Amniotic epithelial cell (primary cell): ENCODE data around the gene ADAM33.

Experiments used
- DNase-seq: peaks from one replicate; pipeline ENCODE4 v3.0.0-alpha.2; 2010; ENCODE audit warnings: low read depth

ADAM33 gene, protein sequence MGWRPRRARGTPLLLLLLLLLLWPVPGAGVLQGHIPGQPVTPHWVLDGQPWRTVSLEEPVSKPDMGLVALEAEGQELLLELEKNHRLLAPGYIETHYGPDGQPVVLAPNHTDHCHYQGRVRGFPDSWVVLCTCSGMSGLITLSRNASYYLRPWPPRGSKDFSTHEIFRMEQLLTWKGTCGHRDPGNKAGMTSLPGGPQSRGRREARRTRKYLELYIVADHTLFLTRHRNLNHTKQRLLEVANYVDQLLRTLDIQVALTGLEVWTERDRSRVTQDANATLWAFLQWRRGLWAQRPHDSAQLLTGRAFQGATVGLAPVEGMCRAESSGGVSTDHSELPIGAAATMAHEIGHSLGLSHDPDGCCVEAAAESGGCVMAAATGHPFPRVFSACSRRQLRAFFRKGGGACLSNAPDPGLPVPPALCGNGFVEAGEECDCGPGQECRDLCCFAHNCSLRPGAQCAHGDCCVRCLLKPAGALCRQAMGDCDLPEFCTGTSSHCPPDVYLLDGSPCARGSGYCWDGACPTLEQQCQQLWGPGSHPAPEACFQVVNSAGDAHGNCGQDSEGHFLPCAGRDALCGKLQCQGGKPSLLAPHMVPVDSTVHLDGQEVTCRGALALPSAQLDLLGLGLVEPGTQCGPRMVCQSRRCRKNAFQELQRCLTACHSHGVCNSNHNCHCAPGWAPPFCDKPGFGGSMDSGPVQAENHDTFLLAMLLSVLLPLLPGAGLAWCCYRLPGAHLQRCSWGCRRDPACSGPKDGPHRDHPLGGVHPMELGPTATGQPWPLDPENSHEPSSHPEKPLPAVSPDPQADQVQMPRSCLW

DNA sequence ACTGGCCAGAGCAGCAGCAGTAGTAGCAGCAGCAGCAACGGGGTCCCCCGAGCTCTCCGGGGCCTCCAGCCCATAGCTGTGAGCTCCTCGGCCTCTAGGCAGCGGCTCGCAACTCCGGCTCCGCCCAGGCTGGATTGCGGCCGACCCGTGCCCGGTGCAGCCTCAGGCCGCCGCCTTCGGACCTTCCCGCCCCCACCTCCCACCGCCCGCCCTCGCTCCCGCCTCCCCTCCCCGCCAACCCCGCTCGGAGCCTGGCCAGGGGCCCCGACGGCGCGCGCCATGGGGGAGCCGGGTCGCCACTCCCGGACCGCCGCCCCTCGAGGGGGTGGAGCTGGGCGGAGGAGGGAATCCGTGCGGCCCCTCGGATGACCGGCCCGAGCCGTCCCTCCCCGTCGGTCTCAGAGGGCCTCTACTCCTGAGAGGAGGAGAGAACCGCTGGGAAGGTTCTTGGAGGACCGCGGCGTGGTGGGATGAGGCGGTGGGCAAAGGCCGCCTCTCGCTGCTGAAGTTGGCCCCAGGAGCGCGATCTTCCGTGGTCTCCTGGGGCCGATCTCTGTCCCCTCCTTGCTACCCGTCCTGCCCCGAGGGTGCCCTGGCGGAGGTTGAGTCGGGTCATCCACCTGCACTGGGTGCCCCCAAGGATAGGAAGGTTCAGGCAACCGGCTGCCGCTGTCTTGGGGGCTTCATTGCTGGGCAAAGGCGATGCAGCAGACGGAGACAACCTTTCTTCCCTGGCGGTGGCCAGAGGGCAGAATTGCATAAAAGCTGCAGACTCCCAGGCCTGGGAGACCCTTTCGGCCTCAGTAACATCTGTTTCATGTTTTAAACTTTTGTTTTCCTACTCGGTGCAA, at the start of gene ADAM33:
Gene ADAM33, minus strand, starts transcription at position 80 of the 851 bp plus-strand sequence. Its CDS starts 6 bp downstream, at position 74.
- peak; percentile 29 for DNase-seq

DNA sequence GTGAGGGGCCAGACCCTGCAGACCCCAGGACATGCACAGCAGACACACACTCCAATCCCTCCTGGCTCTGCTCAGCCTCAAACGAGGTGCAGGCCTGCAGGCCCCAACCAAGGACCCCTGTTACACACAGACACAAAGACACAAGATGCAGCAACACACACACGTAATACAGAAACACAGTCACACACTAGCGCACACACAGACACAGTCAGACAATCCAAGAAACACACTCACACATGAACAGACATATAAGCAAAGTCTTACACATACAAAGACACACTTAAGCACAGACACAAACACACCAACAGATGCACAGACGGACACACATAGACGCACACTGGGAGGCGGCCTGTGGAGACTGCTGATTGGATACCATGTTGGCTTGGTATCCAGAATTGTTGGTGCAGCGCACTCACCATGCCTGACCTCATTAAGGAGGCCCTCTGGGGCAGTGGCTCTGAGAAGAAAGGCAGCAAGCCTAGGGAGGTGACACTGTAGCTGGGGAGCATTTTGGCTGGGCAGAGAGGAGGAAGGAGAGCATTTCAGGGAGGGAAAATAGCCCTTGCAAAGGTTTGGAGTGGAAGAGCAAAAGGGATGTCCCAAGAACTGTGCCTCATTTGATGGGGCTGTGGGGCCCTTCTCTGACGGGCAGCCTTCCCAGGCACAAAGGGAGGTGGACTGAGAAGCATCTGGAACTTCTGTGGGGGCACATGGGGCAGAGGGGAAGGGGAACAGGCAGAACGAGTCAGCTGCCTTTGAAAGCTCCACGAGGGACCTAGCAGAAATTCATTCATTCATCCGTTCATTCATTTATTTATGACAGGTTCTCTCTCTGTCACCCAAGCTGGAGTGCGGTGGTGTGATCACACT, 49.2 kb upstream of the ADAM33 start:
- no peak for DNase-seq

DNA sequence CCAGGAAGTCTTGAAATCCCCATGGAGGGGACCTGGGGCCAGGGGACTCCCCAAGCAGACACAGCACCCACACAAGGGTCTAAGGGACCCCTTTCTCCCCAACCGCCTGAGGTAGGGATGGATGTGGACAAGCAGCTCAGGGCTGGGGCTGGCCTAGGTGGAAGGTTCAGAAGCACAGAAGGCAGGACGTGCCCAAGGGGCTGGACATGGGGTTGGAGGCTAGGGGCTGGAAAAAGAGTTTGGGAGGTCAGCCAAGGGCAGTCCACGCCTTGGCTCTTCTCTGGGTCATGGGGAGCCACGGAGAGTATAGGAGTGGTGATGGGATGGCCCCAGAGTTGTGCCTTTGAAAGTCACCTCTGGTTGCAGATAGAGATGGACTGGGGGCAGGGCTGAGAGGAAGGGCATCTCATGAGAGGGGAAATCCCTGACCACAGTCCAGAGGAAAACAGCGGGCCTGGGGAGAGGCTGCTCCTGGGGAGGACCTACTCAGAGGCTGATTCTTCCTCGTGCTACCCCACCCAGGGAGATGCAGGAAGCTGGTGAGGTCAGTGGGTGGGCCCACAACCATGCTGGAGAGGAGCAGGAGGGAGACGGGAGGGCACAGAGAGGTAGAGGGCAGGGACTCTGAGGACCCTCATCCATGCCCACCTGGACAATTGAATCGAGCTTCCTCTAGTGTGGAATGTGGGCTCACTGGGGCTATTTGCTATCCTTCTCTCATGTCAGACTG, 48.2 kb upstream of the ADAM33 start:
- no peak for DNase-seq

DNA sequence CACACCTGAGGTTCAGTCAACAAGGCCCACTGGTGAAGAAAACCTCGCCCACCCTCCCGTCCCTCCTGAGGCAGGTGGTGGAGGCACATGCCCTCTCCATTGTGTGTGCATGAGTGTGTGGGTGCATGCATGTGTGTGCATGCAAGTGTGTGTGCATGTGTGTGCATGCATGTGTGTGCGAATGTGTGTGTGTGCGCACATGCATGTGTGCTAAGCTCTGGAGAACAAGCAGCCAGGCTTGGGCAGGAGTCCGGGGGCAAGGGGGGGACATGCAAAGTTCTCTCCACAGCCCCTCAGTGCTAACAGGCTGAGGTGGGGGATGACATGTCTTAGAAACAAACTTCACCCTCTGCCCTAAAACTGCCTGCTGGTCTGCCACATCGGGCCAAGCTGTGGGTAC, 47.6 kb upstream of the ADAM33 start:
- no peak for DNase-seq

DNA sequence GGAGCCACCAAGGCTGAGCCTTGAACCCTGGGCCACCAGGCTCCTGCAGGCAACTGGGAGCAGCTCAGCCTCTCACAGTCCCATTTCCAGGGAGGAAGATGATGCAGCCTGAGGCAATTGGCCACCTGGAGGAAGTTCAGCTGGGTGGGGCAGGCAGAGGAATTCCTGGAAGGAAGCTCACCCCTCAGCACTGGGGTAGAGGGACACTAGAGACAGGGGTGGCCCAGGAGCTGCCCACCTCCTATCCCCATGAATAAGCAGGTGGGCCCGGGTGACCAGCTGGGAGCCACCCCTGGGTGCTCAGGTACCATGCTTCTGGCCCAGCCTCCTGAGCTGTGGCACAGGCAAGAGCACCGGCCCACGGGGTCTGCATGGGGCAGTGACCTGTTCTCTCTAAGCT, 47.1 kb upstream of the ADAM33 start:
- no peak for DNase-seq

DNA sequence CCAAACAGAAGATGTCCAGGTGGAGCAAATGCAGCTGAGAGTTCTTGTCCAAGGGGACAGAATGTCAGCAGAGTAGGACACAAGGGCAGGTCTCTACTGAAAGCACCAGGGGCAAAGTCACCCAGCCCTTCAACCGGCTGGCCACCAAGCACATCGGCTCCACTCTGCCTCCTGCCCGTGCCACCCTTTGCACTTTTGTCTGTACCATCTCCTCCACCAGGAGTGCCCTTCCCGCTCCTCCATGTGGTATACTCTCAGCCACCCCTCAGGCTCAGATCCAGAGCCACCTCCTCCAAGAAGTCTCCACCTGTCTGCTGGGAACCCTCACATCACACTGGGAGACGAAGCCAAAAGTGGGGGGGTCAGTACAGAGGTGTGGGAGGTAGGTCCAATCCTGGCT, 46.5 kb upstream of the ADAM33 start:
- DNase-seq = no peak

DNA sequence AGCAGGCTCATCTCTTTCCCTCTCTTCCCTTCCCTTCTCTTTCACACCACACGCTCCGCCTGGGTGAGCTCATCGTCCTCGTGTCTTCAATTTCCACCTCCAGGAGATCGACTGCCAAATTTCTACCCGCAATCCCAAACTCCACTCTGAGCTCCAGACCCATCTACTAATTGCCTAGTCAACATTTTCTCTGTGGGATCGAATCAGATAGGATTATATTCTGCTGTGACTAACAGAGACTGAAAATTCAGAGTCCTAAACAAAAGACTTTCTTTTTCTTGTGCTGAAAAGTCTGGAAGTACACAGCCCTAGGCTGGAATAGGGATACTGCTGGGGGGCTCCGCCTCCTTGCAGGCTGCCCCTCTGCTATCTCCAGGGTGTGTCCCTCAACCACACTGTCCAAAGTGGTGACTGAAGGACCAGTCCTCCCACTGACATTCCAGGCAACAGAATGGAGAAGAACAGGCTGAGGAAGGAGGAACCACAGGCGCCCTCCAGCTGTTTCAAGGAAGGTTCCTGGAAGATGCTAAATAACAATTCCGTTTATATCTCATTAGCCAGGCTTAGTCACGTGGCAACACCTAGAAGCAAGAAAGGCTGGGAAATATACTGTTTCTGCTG, 45.7 kb upstream of the ADAM33 start:
- DNase-seq = no peak

DNA sequence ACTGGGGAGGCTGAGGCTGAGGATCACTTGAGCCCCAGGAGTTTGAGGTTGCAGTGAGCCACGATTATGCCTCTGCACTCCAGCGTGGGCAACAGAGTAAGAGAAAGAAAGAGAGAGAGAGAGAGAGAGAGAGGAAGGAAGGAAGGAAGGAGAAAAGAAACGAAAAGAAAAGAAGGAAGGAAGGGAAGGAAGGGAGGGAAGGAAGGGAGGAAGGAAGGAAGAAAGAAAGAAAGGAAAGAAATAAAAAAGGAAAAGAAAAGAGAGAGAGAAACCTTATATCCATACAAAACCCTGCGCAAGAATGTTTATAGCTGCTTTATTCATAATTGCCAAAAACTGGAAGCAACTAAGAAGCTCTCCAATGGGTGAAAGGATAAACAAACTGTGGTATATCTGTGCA, 42.5 kb upstream of the ADAM33 start:
- DNase-seq = no peak

DNA sequence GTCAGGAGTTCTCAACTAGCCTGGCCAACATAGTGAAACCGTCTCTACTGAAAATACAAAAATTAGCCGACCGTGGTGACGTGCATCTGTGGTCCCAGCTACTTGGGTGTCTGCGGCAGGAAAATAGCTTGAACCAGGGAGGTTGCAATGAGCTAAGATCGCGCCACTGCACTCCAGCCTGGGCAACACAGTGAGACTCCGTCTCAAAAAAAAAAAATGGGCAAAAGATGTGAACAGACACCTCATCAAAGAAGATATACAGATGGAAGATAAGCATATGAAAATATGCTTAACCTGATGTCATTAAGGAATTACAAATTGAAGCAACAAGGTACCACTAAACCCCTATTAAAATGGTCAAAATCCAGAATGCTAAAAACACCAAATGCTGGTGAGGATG, 41.5 kb upstream of the ADAM33 start:
- no peak for DNase-seq

DNA sequence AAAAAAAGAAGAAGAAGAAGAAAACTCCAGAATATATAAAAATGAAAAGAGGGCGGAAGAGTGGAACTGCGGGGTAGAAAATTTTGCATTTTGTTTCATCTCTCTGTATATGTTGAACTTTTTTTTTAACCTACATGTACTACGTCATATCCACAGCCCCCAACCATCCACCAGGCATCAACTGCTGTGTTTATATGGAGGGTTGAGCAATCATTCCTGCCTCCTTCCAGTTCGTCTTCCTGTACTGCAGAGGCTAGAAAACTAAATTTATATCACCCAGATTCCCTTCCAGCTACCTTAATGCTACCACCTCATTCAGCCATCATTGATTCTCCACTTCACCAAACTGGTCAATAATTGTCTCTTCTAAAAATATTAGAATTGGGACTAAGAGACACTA, 40.1 kb upstream of the ADAM33 start:
- no peak for DNase-seq

DNA sequence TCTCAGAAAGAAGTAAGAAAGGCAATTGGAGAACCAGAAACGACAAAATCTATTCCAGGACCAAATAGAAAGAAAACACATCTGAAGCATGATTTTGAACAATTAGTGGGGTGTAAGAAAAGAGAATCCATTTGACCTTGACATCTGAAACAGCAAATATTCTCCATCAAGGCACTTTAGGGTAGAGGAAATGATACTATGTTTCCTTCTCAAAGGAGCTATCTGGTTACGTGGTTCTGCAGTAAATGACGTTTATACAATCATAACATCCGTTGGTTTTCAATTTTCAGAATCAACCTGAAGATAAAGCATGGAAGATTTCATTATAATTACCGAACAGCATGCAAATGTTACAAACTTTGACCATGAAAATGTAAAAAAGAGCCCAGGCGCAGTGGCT, 38.8 kb upstream of the ADAM33 start:
- no peak for DNase-seq

DNA sequence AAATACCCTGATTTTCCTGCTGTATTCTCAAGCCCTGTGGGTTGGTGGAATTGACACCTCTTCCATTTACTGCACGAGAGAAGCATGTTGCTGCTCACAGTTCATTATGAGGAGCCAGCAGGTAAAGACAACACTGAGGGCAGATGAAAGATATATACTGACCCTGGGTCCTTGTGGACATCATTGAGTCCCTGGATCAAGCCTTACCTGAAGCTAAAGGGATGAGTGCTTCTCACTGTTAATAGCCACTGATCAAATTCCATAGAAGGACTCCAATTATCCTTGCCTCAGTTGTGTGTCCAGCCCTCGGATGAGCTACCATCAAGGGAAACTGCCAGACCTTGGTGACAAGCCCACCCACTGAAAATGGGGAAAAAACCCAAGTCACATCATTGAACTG, 38.3 kb upstream of the ADAM33 start:
- DNase-seq = no peak

DNA sequence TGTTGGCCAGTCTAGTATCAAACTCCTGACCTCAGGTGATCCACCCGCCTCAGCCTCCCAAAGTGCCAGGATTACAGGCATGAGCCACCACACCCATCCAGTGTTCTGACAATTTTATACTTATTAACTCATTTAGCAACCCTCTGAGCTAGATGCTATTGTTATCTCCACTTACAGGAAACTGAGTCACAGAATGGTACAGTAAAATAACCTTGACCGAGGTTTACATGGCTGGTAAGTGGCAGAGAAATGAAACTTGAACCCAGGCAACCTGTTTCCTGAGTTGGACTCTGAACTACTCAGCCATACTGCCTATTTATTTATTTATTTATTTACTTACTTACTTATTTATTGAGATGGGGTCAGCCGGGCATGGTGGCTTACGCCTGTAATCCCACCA, 37.2 kb upstream of the ADAM33 start:
- no peak for DNase-seq

DNA sequence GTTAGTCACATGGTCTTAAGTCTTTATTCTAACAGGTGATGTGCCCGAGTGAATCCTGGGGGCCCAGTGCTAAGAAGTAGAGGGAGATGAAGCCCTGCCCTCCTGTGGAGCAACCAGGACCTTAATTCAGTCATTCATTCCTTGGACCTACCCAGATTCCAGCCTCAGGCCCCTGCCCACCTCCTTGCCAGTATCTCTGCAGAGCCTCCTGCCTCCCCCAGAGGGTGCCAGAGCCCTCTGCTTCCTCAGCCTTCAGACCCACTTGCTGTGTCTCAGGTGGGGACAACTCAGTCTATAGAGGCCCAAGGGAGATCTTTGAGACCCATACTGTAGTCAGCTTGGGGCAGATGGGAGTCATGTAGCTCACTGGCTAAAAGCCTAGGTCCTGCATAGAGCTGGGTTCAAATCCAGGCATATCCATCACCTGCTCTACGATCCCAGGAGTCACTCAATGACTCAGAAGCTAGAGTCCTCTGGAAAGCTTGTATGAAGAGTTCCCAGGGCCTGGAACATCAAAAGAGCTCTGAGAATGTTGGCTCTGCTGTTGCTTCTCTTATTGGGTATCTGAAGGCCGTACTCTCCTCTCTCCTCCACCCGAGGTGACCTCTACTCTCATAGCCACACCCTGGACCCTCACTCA, 34.5 kb upstream of the ADAM33 start:
- peak; percentile 49 for DNase-seq

DNA sequence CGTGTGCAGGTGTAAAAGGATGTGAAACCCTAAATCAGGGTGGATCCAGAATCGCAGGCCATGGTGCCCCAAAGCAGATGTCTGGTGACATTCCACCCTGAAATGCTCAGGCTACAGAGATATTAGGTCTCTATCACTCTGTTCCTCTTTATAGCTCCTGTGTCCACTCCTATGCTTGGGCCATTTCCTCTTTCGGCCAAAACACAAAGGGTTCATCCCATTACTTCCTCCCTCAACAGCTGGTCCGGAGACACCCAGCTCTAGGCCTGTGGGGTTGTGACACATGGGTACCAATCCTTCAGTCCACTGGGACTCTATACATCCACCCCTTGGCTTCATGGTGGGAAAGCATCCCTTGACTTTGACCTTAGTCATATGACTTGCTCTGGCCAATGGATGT, 32.3 kb upstream of the ADAM33 start:
- DNase-seq = no peak

DNA sequence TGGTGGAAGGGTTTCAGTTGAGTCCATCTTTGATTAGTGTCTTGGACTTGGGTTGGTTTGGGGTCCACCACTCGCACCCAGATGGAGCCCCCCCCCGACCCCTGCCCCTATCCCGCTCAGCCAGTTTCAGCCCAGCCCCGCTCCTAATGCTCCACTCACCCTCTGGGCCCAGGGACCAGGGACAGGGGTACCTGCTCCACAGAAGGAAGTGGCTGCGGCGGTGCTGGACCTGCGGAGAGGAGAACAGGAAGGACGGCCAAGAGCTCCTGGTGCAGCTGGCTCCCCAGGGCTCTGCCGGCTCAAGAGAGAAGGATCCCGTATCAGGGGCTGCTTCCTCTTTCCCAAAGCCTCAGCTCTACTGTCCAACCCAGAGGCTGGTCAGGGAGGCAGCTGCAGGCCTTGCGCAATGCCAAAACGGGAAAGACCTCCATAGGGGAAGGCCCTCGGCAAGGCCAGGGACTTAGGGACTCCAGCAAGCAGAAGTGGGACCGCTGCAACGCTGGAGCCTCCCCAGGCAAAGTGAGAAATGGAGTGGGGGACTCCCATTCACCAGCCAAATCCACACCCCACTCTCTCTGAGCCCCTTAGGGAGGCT, 30.6 kb upstream of the ADAM33 start, which contains the start of gene SIGLEC1:
Gene SIGLEC1, minus strand, starts transcription at position 322 of the 595 bp plus-strand sequence. CDS start 5,472 bp downstream, outside the sequence.
- no peak for DNase-seq

DNA sequence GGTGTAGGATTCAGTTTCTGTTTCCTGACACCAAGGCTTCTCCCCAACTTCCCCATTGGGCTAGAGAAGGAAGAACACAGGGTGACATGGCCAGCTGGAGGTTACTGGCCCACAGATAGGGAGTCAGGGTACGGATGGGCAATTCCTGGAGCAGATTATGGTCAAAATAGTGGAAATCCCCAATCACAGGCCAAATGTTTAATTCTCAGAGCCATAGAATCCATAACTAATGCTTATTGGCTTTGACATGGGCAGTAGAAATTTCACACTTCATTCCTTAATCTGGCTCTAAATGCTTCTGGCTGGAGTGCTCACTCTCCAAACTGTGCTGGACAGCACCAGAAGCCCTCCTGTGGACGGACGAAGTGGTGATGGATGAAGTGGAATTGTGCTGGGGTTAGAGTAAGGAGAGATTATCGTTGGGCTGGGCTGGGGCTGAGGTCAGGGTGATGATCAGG, 29.7 kb upstream of the ADAM33 start:
- no peak for DNase-seq

DNA sequence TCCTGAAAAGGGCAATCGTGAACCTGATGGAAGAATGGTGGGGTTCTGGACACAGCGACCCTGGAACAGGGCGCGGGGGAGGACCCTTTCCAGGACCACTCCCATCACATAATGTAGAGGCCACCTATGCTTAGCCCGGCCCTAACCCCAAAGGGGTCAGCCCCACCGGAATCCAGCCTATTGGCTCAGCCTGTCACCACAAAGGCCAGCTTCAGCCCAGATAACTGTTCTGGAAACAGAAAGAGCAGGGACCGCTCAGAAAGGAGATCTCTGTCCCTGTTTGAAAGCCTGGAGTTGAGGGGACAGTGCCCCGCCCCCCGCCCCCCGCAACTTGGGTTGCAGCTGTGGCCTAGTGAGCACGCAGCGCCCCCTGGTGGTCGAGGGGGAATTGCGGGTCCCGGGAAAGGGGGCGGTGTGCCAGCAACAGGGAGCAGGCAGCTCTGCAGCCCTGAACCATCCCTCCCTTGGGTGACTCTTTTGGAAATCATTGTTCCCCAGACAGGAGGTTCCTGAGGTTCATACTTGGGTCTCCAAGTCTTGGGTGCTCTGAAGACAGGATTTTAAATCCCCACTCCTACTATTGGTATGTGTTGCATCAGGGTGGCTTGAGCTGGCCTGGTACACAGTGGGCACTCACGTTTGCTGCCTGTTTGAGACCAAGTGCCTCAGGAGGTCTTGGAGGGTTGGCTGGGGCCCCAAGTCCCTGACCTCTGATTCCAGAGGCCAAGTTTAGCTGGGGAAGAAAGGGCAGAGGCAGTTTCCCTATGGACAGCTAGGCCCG, 29.1 kb upstream of the ADAM33 start:
- no peak for DNase-seq
